HepG2 (cell line): Measurements from ENCODE around the gene KRT15. TPM values are rescaled to one million over a fixed set of nuclear protein-coding genes. Genes with fewer than 3 reads are reported as not detected.

Experiments used
- ASH2L ChIP-seq: fragments of 300-600, 200-600 bp; sonication (generic); IDR thresholded peaks from 2 replicates; pipeline ENCODE4 v1.7.0; 2017; ENCODE audit warnings: low read depth, mild to moderate bottlenecking, moderate library complexity, mixed read lengths, low read length; ENCODE audit not compliant: insufficient read length
- BRF2 ChIP-seq: sonication (generic); formaldehyde crosslinking; IDR thresholded peaks from 2 replicates; pipeline ENCODE4 v1.8.1; 2022; ENCODE audit warnings: mild to moderate bottlenecking, missing genetic modification reagents
- IRX3 ChIP-seq: sonication (generic); formaldehyde crosslinking; IDR thresholded peaks from 2 replicates; pipeline ENCODE4 v1.8.1; 2023; ENCODE audit warnings: mild to moderate bottlenecking, low read depth, missing genetic modification reagents, borderline replicate concordance
- KIAA2018 ChIP-seq: sonication (generic); formaldehyde crosslinking; IDR thresholded peaks from 2 replicates; pipeline ENCODE4 v1.5.0; 2020; ENCODE audit warnings: mild to moderate bottlenecking, missing genetic modification reagents, borderline replicate concordance
- MLXIP ChIP-seq: sonication (generic); formaldehyde crosslinking; IDR thresholded peaks from 2 replicates; pipeline ENCODE4 v1.9.0; 2021; ENCODE audit warnings: missing genetic modification reagents, borderline replicate concordance
- MTA1 ChIP-seq: sonication (generic); formaldehyde crosslinking; IDR thresholded peaks from 2 replicates; pipeline ENCODE4 v1.4.0; 2020; ENCODE audit warnings: missing genetic modification reagents, mild to moderate bottlenecking, borderline replicate concordance
- TCF7L2 ChIP-seq: IDR thresholded peaks from 2 replicates; pipeline ENCODE4 v1.6.1; 2011; ENCODE audit warnings: mild to moderate bottlenecking, low read depth, low read length, moderate library complexity
- TRIM22 ChIP-seq: fragments of 450-650 bp; IDR thresholded peaks from 2 replicates; pipeline ENCODE4 v1.6.1; 2017
- ZFX ChIP-seq: sonication (generic); formaldehyde crosslinking; IDR thresholded peaks from 2 replicates; pipeline ENCODE4 v1.4.0; 2020; ENCODE audit warnings: mild to moderate bottlenecking, low read depth, missing genetic modification reagents, moderate library complexity
- ZMYM4 ChIP-seq: sonication (generic); formaldehyde crosslinking; IDR thresholded peaks from 2 replicates; pipeline ENCODE4 v1.8.1; 2023; ENCODE audit warnings: mild to moderate bottlenecking, missing genetic modification reagents
- ZNF792 ChIP-seq: IDR thresholded peaks from 2 replicates; pipeline ENCODE4 v1.6.1; 2016
- ZSCAN22 ChIP-seq: sonication (generic); formaldehyde crosslinking; IDR thresholded peaks from 2 replicates; pipeline ENCODE4 v1.4.0; 2020; ENCODE audit warnings: mild to moderate bottlenecking, missing genetic modification reagents
- polyA plus RNA-seq, 8 experiments: library from polyadenylated mRNA; depleted of rRNA in 3 of 8; stranded (reverse) in 7 of 8; unstranded in 1 of 8; fragments of >200 nt; fragmentation: Illumina TruSeq in 4 of 8; extraction: Trizol in 4 of 8; gene quantifications; 2 replicates each; pipeline versions ENCODE4 v1.2.1 to v1.2.3, GENCODE V29; 2011 to 2016; ENCODE audit warnings: low read depth in 4 of 8, missing spikeins in 1 of 8, mixed read lengths in 1 of 8; ENCODE audit not compliant: insufficient read depth in 1 of 8
- total RNA-seq, 5 experiments: library from RNA; depleted of rRNA; stranded (reverse); fragments of >200 nt; fragmentation: Illumina TruSeq; extraction: Trizol; gene quantifications; 2 replicates each; pipeline ENCODE4 v1.2.3, GENCODE V29; 2016; ENCODE audit warnings: low read depth in 1 of 5
- TF ChIP-seq, protein P1 (sequence below): sonication (generic); formaldehyde crosslinking; IDR thresholded peaks from 2 replicates; pipeline ENCODE4 v1.4.0; 2020; ENCODE audit warnings: missing genetic modification reagents

The KRT15 gene
- total and polyA plus RNA-seq, 2 of the 13 experiments (the other 11 are each of a cell fraction or from before 2014, with no cell fraction given), result 0.46 to 0.63 TPM

DNA sequence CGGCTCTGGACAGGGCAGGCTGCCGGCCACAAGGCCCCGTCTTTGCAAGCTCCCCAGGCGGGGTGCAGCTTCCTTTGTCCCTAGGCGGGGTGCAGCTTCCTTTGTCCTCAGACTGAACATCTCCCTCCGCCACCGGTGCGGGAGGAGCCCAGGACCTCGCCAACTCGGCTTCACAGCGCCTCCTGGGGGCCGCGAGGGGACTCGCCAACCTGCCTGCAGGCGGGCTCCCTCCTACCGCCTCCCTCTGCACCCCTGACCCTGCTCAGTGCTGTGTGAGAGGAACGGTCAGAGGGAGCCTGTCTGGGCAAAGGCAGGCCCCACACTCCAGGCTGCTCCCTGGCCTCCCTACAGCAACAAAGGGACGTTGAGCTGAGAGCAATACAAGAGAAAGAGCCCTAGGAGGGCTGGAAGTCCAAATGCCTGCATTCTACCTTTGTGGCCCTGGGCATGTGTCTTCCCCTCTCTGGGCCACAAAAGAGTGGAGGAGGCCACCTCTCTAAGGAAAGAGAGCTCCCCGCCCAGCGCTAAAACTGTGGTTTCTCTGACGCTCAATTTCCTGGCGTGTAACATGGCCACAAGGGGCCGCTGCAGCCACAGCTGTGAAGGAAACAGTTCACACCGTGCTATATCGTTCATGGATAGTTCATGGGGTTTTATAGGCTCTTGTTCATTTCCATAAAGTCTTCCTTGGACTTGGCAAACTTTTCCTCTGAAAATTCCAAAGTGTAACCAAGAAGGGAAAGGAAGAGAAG lies 30.3 kb upstream of the KRT15 start (continued):
- TF ChIP-seq ZFX (CRISPR knock-in tag) (peak; percentile 59; the same call in 1 of the 2 replicates), MTA1 (CRISPR knock-in tag) (peak; percentile 69; the same call in 1 of the 2 replicates), ZMYM4 (CRISPR knock-in tag) (peak; percentile 48; the same call in 1 of the 2 replicates), MLXIP (no peak), BRF2 (CRISPR knock-in tag) (peak; percentile 48; the same call in 1 of the 2 replicates), TRIM22 (no peak), TCF7L2 (no peak), KIAA2018 (CRISPR knock-in tag) (no peak), ZNF792 (CRISPR knock-in tag) (peak; percentile 58; the same call in 1 of the 2 replicates), ASH2L (no peak), IRX3 (CRISPR knock-in tag) (no peak), ZSCAN22 (CRISPR knock-in tag) (peak; percentile 89)
- TF ChIP-seq, protein P1, sequence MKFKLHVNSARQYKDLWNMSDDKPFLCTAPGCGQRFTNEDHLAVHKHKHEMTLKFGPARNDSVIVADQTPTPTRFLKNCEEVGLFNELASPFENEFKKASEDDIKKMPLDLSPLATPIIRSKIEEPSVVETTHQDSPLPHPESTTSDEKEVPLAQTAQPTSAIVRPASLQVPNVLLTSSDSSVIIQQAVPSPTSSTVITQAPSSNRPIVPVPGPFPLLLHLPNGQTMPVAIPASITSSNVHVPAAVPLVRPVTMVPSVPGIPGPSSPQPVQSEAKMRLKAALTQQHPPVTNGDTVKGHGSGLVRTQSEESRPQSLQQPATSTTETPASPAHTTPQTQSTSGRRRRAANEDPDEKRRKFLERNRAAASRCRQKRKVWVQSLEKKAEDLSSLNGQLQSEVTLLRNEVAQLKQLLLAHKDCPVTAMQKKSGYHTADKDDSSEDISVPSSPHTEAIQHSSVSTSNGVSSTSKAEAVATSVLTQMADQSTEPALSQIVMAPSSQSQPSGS (CRISPR knock-in tag), result peak; percentile 42; the same call in 1 of the 2 replicates
